Activated CD4-positive, alpha-beta T cell treated with anti-CD3 and anti-CD28 coated beads for 48 hours (primary cell): Measurements from ENCODE around the gene MFAP5.
"Not testable (repeated sequence)": the region's sequence is repeated elsewhere in the genome, so short reads cannot be mapped to it uniquely, and the experiment has no call there.

Experiments used
- DNase-seq: peaks from one replicate; pipeline ENCODE4 v3.0.0-alpha.2; 2020

MFAP5 gene

DNA sequence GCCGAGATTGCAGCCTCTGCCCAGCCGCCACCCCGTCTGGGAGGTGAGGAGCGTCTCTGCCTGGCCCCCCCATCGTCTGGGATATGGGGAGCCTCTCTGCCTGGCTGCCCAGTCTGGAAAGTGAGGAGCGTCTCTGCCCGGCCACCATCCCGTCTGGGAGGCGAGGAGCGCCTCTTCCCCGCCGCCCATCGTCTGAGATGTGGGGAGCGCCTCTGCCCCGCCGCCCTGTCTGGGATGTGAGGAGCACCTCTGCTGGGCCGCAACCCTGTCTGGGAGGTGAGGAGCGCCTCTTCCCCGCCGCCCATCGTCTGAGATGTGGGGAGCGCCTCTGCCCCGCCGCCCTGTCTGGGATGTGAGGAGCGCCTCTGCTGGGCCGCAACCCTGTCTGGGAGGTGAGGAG lies 37.9 kb downstream of the MFAP5 start:
- not testable (repeated sequence) for DNase-seq

DNA sequence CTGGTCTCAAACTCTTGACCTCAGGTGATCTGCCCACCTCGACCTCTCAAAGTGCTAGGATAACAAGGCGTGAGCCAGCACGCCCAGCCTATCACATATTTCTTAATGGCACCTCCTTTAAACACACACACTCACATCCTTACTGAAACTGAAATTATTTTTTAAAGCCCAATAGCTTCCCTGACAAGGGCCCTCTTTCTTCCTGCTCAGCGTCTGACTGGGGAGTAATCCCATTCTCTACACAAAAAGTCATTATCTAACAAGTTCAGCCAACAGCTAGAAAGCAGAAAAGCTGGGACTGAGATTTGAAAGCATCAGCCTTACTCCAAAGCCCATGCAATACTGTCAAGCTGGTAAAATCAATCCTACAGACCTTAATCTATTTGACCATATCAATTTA lies 40.0 kb downstream of the MFAP5 start:
- no peak for DNase-seq

DNA sequence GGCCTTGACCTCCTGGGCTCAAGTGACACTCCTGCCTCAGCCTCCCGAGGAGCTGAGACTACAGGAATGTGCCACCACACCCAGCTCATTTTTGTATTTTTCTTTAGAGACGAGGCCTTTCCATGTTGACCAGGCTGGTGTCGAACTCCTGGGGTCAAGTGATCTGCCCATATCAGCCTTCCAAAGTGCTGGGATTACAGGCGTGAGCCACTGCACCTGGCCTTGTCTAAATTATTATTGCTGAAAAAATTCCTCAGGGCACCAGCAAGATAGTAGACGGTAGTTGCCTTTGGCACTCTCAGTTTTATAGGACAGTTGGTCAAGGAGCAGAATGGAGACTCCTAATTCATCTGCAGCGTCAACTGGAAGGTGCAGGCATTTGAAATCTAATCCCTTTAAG lies 47.4 kb downstream of the MFAP5 start:
- DNase-seq: no peak

DNA sequence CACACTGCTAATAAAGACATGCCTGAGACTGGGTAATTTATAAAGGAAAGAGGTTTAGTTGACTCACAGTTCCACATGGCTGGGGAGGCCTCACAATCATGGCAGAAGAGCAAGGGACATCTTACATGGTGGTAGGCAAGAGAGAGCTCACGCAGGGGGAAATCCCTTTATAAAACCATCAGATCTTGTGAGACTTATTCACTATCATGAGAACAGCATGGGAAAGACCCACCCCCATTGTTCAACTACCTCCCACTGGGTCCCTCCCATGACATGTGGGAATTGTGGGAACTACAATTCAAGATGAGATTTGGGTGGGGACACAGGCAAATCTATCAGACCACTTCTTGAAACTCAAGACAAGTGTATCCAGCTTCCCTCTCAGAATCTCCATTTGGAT lies 48.7 kb downstream of the MFAP5 start:
- DNase-seq: not testable (repeated sequence)

DNA sequence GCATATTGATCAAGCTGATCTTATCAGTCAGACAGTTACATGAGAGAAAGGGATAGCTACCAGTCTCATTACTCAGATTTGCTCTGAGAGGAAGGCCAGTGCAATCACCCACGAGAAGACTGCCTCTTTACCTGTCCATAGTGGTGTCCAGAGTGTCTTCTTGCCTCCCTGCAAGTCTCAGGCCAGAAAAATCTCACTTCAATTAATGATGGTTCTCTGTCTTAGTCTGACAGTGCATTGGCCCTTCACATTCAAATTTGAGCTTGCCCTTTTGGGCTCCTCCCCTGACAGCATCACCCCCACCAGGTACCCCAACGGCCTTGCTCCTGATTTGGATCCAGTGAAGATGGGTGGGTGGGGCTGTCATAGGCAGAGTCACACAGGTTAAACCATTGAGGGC lies 50.0 kb downstream of the MFAP5 start, which contains the start of gene AICDA:
TSS of gene AICDA (minus strand) at position 231 of the 400 bp plus-strand sequence. CDS start at position 139, 92 bp downstream.
- no peak for DNase-seq

DNA sequence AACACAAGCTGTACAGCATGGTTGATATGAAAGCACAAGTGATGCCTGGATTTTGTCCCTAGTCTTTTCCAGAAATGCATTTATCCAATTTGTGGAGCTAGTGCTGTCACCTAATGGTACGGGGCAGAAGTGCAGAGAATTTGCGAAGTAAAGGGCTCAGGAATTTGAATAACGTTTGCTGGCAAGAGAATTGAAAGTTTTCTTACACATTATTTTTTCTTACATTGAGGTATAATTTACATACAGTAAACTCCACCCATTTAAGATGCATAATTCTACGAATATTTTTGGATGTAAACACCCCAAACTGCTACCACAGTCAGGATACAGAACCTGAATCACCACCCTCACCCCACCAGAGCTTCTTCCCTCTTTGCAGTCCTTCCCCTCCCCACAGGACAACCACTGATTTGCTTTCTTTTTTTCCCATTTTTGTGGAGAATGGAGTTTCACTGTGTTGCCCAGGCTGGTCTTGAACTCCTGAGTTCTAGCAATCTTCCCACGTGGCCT lies 53.5 kb downstream of the MFAP5 start:
- peak; percentile 6 for DNase-seq

DNA sequence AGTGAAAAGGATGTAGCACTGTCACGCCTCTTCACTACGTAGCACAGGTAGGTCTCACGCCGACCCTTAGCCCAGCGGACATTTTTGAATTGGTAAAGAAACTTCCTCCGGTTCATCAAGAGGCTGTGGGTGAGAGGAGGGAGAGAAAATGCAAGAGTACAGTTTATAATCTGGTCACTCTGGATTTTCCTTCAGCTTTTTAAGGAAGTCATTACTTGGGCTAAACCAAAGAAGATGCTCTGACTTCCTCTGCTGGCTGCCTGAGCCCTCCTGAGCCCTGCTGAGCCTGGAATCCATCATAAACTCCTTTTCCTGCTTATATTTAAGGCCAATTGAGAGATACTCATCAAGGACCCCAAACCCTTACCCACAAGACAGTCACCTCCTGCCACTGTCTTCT lies 55.7 kb downstream of the MFAP5 start:
- no peak for DNase-seq

DNA sequence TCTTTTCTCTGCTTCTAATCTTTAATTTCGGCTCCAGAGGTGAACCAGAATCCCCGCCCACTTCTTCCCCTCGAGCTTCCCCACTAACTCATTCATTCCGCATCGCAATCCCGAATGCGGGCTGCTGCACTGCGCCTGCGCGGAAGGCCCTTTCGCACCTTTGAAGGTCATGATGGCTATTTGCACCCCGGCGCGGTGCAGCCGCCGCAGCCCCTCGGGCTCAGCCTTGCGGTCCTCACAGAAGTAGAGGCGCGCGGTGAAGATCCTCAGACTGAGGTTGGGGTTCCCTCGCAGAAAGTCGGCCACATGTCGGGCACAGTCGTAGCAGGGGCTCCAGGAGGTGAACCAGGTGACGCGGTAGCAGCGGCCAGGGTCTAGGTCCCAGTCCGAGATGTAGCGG lies 57.6 kb downstream of the MFAP5 start:
- no peak for DNase-seq

DNA sequence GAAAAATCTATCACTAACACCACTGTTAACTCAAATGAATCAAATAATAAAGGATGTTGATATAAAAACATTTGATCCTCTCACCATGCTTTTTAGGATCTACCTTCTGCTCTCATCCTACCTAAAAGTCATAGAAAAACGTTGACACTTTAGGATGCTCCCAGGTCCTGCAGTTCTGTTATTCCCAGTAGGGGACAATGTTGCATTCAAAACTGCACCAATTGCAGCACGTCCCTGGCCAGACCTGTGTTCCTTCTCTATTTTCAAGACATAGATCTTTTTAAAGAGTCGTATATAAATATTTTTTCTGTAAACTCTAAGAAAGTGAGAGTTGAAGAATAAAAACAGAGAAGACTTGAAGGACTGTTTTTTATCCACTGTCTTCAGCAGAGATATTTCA lies 58.8 kb downstream of the MFAP5 start:
- no peak for DNase-seq

DNA sequence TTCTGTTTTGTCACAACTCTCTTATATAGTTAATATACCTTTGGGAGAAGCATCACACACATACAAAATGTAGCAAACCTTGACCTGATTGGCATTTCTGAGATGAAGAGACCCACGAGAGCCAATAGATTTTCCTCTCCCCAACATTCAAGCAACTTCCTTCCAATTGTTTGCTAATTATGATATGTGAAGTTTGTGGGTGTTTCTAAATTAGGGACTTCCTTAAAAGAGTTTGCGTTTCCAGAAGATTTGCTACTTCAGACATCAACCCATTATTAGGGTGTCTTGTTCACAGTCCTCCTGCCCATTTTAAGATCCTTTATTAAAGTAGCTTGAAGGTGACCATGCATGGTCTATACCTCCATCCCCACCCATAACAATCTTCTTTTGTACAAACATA lies 59.3 kb downstream of the MFAP5 start:
- DNase-seq: no peak

DNA sequence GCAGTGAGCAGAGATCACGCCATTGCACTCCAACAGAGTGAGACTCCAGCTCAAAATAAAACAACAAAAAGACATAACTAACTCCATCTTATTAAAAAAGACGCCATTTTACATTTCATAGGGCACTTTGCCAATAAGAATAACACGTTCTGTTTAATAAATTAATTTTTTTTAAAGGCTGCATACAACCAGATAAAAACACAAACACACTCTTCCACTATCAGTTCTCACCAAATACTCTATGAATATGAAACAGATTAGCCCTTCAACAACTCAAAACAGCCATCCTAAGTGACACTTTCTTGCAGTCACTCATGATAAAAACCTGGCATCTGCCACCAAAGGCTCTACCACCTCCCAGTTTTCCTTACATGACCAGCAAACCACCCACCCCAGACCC lies 66.1 kb downstream of the MFAP5 start:
- DNase-seq: no peak
